Thyroid gland (tissue), 4 donors: ENCODE measurements around the gene PLXDC2.

ENCODE experiments used
- POLR2A ChIP-seq, 2 donors: fragments of 450-650 bp; IDR thresholded peaks; one replicate each; pipeline ENCODE4 v1.6.1; 2017; ENCODE audit warnings: antibody characterized with exemption in 2 of 2, mild to moderate bottlenecking in 2 of 2, moderate library complexity in 1 of 2
- TF ChIP-seq, protein P1 (sequence below), 6 experiments: fragments of 200-600 bp in 3 of 6; fragments of 450-650 bp in 3 of 6; sonication (generic) in 3 of 6; IDR thresholded peaks; one replicate each; pipeline ENCODE4 v1.5.1; 2016 to 2019; ENCODE audit warnings: antibody characterized with exemption in 6 of 6, mild to moderate bottlenecking in 2 of 6, inconsistent platforms in 1 of 6, moderate library complexity in 1 of 6

DNA sequence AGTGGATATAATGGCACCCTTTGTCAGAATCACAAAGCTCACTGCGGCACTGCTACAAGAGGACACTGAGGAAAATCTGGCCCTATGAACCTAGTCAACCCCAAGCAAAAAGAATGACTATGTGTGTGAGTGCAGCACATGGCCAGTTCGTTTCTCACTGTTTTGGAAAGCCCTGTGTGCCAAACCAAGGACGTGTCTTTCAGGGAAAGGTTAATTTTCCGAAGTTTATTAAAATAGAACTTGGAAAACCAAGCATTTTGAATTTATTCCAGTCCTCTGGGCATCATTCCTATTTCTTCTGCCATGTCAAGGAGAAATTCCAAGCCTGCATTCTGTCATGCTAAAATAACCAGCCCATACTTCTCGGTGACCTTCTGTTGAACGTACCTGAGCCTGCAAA is 471.8 kb downstream of the PLXDC2 start:
- TF ChIP-seq, protein P1, sequence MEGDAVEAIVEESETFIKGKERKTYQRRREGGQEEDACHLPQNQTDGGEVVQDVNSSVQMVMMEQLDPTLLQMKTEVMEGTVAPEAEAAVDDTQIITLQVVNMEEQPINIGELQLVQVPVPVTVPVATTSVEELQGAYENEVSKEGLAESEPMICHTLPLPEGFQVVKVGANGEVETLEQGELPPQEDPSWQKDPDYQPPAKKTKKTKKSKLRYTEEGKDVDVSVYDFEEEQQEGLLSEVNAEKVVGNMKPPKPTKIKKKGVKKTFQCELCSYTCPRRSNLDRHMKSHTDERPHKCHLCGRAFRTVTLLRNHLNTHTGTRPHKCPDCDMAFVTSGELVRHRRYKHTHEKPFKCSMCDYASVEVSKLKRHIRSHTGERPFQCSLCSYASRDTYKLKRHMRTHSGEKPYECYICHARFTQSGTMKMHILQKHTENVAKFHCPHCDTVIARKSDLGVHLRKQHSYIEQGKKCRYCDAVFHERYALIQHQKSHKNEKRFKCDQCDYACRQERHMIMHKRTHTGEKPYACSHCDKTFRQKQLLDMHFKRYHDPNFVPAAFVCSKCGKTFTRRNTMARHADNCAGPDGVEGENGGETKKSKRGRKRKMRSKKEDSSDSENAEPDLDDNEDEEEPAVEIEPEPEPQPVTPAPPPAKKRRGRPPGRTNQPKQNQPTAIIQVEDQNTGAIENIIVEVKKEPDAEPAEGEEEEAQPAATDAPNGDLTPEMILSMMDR (IDR thresholded peaks at IDR 0.05), result no peak
- TF ChIP-seq POLR2A (IDR thresholded peaks at IDR 0.05), result no peak
